Spinal cord (tissue), 10 donors: ENCODE results near the gene KIF21B. TPM values are rescaled to one million over a fixed set of nuclear protein-coding genes. Genes with fewer than 3 reads are reported as not detected.

Experiments used
- DNase-seq, 6 donors: peaks; one replicate each; pipeline versions ENCODE4 v3.0.0 to v3.0.0-alpha.2; 2013 to 2015; ENCODE audit warnings: low spot score in 6 of 6, low read depth in 4 of 6
- H3K27ac ChIP-seq: one replicate; pipeline ENCODE4 v1.5.1; 2013; ENCODE audit warnings: low read depth, low read length, control low read depth
- H3K27me3 ChIP-seq: one replicate; pipeline ENCODE4 v1.6.1; 2013; ENCODE audit warnings: low read length; ENCODE audit not compliant: control insufficient read depth, insufficient read depth
- H3K36me3 ChIP-seq: one replicate; pipeline ENCODE4 v1.6.1; 2013; ENCODE audit warnings: low read length; ENCODE audit not compliant: control insufficient read depth, insufficient read depth
- H3K4me1 ChIP-seq: one replicate; pipeline ENCODE4 v1.6.1; 2013; ENCODE audit warnings: low read length; ENCODE audit not compliant: control insufficient read depth, insufficient read depth
- H3K4me3 ChIP-seq: one replicate; pipeline ENCODE4 v1.5.1; 2013; ENCODE audit warnings: low read depth, low read length, control low read depth
- H3K9me3 ChIP-seq: one replicate; pipeline ENCODE4 v1.6.1; 2013; ENCODE audit warnings: low read length; ENCODE audit not compliant: control insufficient read depth, insufficient read depth
- WGBS: methylation state at CpG from one replicate; pipeline ENCODE4 v1.1.5; 2013; ENCODE audit warnings: missing lambda C conversion rate; ENCODE audit not compliant: insufficient coverage; 5-methylcytosine and 5-hydroxymethylcytosine counted together
- polyA plus RNA-seq, 2 donors: library from polyadenylated mRNA; unstranded; fragments of 120-200 nt; gene quantifications; one replicate each; pipeline ENCODE4 v1.2.1, GENCODE V29; 2013; ENCODE audit not compliant: insufficient read length in 2 of 2
- total RNA-seq, 2 donors: library from RNA; depleted of rRNA in 1 of 2; stranded (reverse); fragments of 120-200 nt in 1 of 2; fragments of >200 nt in 1 of 2; gene quantifications; one replicate each; pipeline versions ENCODE4 v1.2.3 to v1.2.4, GENCODE V29; 2013 to 2014
- donor health status: healthy.

KIF21B gene
- total and polyA plus RNA-seq, 4 donors = 29.9 to 104 (median 70.1) TPM

DNA sequence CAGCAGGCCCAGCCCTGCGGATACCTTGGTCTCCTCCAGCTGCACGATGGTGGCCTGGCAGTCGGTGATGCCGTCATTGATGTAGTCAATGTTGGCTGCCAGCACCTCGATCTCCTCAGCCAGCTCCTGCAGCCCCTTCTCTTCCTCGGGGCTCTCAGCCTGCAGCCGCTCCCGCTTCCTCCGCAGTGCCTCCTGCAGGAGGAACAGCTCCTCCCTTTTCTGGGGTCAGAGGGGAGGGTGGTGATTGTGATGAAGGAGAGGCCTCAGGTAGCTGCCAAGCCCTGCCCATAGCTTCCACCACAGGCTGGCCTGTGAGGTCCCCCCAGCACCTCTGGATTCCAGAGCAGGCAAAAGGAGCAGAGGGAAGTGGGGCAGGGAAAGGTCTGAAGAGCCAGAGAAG, 33.4 kb downstream of the KIF21B start:
- DNase-seq = no peak
- Histone ChIP-seq H3K9me3 (no peaks in the 10 kb centered on the region), H3K27ac (no peak overlapping the region), H3K27me3 (no peaks in the 10 kb centered on the region), H3K4me3 (no peak overlapping the region), H3K4me1 (peaks cover 30% of the 10 kb centered on the region), H3K36me3 (peaks cover 90% of the 10 kb centered on the region)
- WGBS = 96% methylated on average over 5 of the region's 9 CpGs

DNA sequence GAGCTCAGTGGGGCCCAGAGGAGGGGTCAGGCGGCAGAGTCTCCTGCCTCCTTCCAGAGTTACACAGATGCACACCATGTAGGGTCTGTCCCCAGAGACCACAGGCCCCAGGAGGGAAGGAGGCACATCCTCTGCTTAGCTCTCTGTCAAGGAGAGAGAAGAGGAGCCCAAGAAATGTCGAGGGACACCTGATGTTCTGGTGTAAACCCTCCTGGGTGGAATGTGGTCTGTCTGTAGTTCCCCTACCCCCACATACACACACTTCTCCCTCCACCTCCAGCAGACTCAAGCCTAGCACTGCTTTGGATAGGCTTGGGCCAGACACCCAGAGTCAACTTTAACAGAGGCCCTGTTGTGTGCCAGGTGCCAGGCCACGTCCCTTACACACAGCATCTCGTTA, 34.2 kb downstream of the KIF21B start:
- Histone ChIP-seq H3K27me3 (no peaks in the 10 kb centered on the region), H3K4me3 (no peak overlapping the region), H3K27ac (no peak overlapping the region), H3K36me3 (peaks cover 90% of the 10 kb centered on the region), H3K4me1 (peaks cover 30% of the 10 kb centered on the region), H3K9me3 (no peaks in the 10 kb centered on the region)
- 83% methylated on average over 3 of the region's 4 CpGs for WGBS
- DNase-seq = no peak

- Histone ChIP-seq H3K4me3 (no peak overlapping the region), H3K9me3 (no peaks in the 10 kb centered on the region), H3K4me1 (peaks cover 30% of the 10 kb centered on the region), H3K27ac (no peak overlapping the region), H3K36me3 (peaks cover 90% of the 10 kb centered on the region), H3K27me3 (no peaks in the 10 kb centered on the region)
- WGBS = 86% methylated on average over 9 of the region's 9 CpGs
- DNase-seq = no peak
These were observed 34.8 kb downstream of the KIF21B start for GRCh38 chr1:200988693-200989092.

- Histone ChIP-seq H3K9me3 (no peaks in the 10 kb centered on the region), H3K27me3 (no peaks in the 10 kb centered on the region), H3K4me1 (peaks cover 5% of the 10 kb centered on the region), H3K4me3 (no peak overlapping the region), H3K36me3 (peaks cover 94% of the 10 kb centered on the region), H3K27ac (no peak overlapping the region)
- WGBS = 80% methylated on average over 1 of the region's 1 CpG
- DNase-seq = no peak
These were observed 38.0 kb downstream of the KIF21B start for GRCh38 chr1:200985481-200985880.

GRCh38 chr1:200983035-200983561, 40.4 kb downstream of the KIF21B start:
- no peaks in the 10 kb centered on the region for H3K9me3 ChIP-seq
- no peaks in the 10 kb centered on the region for H3K4me1 ChIP-seq
- no peaks in the 10 kb centered on the region for H3K27me3 ChIP-seq
- no peak overlapping the region for H3K4me3 ChIP-seq
- no peak overlapping the region for H3K27ac ChIP-seq
- no peak for DNase-seq
- WGBS = 91% methylated on average over 12 of the region's 12 CpGs
- peaks cover 92% of the 10 kb centered on the region for H3K36me3 ChIP-seq

- Histone ChIP-seq H3K36me3 (peaks cover 93% of the 10 kb centered on the region), H3K4me3 (no peak overlapping the region), H3K4me1 (no peaks in the 10 kb centered on the region), H3K27ac (no peak overlapping the region), H3K27me3 (no peaks in the 10 kb centered on the region), H3K9me3 (no peaks in the 10 kb centered on the region)
- 83% methylated on average over 16 of the region's 19 CpGs for WGBS
- DNase-seq = no peak
These were observed 41.2 kb downstream of the KIF21B start for GRCh38 chr1:200982071-200982945.

DNA sequence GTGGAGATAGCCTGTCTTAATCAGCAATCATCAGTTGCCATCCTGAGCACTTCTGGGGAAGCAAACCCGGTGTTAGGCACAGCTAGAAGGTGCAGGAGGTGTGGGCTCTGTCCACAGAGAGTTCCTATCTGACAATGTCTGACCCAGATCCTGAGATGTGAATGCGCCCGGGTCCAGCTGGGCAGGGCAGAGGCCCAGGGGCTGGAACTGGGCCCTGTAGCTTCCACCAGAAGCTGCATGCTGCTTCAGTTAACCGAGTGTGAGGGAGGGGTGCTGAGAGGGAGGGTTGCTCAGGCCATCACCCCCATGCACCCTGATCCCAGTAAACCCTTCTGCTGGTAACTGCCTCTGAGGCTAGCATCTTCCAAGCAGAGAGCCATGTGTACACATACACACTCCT, 42.2 kb downstream of the KIF21B start:
- no peak for DNase-seq
- Histone ChIP-seq H3K4me3 (no peak overlapping the region), H3K9me3 (no peaks in the 10 kb centered on the region), H3K36me3 (peaks cover 93% of the 10 kb centered on the region), H3K27ac (no peak overlapping the region), H3K4me1 (no peaks in the 10 kb centered on the region), H3K27me3 (no peaks in the 10 kb centered on the region)
- WGBS = 91% methylated on average over 3 of the region's 4 CpGs

- 100% methylated on average over 6 of the region's 10 CpGs for WGBS
These were observed 42.6 kb downstream of the KIF21B start for GRCh38 chr1:200980873-200981272.

DNA sequence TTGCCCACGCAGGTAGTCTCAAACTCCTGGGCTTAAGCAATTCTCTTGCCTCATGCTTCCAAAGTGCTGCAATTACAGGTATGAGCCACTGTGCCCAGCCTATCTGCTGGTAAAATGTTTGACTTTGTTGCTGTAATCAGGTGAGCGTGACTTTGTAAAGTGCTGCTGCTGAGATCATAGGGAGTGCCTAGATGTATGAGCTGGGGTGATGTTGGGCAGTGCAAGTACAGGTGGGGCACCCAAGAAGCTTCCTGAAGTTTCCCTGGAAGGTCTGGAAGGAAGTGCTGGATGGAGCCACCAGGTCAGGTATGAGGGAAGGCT, 43.1 kb downstream of the KIF21B start:
- H3K27ac ChIP-seq = no peak overlapping the region
- no peaks in the 10 kb centered on the region for H3K4me1 ChIP-seq
- no peak for DNase-seq
- H3K4me3 ChIP-seq = no peak overlapping the region
- H3K27me3 ChIP-seq = no peaks in the 10 kb centered on the region
- no peaks in the 10 kb centered on the region for H3K9me3 ChIP-seq
- 100% methylated on average over 2 of the region's 2 CpGs for WGBS
- H3K36me3 ChIP-seq = peaks cover 94% of the 10 kb centered on the region

More at GRCh38 chr1:200980873-200981272, 42.6 kb downstream of the KIF21B start:
- Histone ChIP-seq H3K9me3 (no peaks in the 10 kb centered on the region), H3K4me3 (no peak overlapping the region), H3K4me1 (no peaks in the 10 kb centered on the region), H3K27ac (no peak overlapping the region), H3K36me3 (peaks cover 93% of the 10 kb centered on the region), H3K27me3 (no peaks in the 10 kb centered on the region)
- no peak for DNase-seq
